ENCODE results near the gene ALKBH5.

- TF ChIP-seq CTCF (conservative IDR thresholded peaks at IDR 0.05; ENCODE audit: low read depth in 2 of 2) (no peak), EZH2phosphoT487 (IDR thresholded peaks at IDR 0.05; ENCODE audit: unreplicated experiment) (no peak), REST (IDR thresholded peaks at IDR 0.05; ENCODE audit: unreplicated experiment) (no peak), EZH2 (IDR thresholded peaks at IDR 0.05; ENCODE audit: low read depth, unreplicated experiment) (no peak), POLR2AphosphoS5 (IDR thresholded peaks at IDR 0.05; ENCODE audit: low read depth) (no peak), ZNF331 (CRISPR knock-in tag; IDR thresholded peaks at IDR 0.05; ENCODE audit: low read depth) (no peak), CREB1 (CRISPR knock-in tag; IDR thresholded peaks at IDR 0.05; ENCODE audit: low read depth) (no peak)
Observed at GRCh38 chr17:18236494-18236893, 52.9 kb downstream of the ALKBH5 start.

All from GM23338 (cell line).